NOMO-1 treated with DMSO at 0.1 percent for 48 hours (cell line): Measurements from ENCODE around the gene TLE3.
A peak's percentile ranks its signal among the peaks of the same experiment; 100 is the strongest.
"Not testable (repeated sequence)": the region's sequence is repeated elsewhere in the genome, so short reads cannot be mapped to it uniquely, and the experiment has no call there.

Source experiments
- DNase-seq: peaks from one replicate; lab custom pipeline; 2025; ENCODE audit not compliant: unreplicated experiment; lab: John Stamatoyannopoulos, UW

Gene TLE3

GRCh38 chr15:70126362-70126761 is 28.6 kb upstream of the TLE3 start:
- no peak for DNase-seq

GRCh38 chr15:70125605-70126004 is 27.9 kb upstream of the TLE3 start:
- no peak for DNase-seq

- no peak for DNase-seq
Observed at GRCh38 chr15:70121624-70122302, 24.0 kb upstream of the TLE3 start.

GRCh38 chr15:70120958-70121623 is 23.4 kb upstream of the TLE3 start:
- no peak for DNase-seq

- DNase-seq, result no peak
Observed at GRCh38 chr15:70119911-70120508, 22.3 kb upstream of the TLE3 start.

- DNase-seq, result no peak
Observed at GRCh38 chr15:70118599-70118998, 20.9 kb upstream of the TLE3 start.

- no peak for DNase-seq
Observed at GRCh38 chr15:70116317-70116716, 18.6 kb upstream of the TLE3 start.

GRCh38 chr15:70114221-70114620 is 16.5 kb upstream of the TLE3 start:
- DNase-seq, result no peak

- DNase-seq, result peak; percentile 65
Observed at GRCh38 chr15:70113304-70113700, 15.6 kb upstream of the TLE3 start.

GRCh38 chr15:70112572-70113303 is 15.0 kb upstream of the TLE3 start:
- DNase-seq, result not testable (repeated sequence)

GRCh38 chr15:70112074-70112395 is 14.3 kb upstream of the TLE3 start:
- no peak for DNase-seq

GRCh38 chr15:70111203-70112073 is 13.7 kb upstream of the TLE3 start:
- peak; percentile 34 for DNase-seq

- peak; percentile 17 for DNase-seq
Observed at GRCh38 chr15:70109978-70110377, 12.3 kb upstream of the TLE3 start.

- DNase-seq, result no peak
Observed at GRCh38 chr15:70109531-70109930, 11.8 kb upstream of the TLE3 start.

GRCh38 chr15:70103880-70104626 is 6.3 kb upstream of the TLE3 start:
- DNase-seq, result no peak

GRCh38 chr15:70102827-70103226 is 5.1 kb upstream of the TLE3 start:
- DNase-seq, result no peak

- peak; percentile 85 for DNase-seq
Observed at GRCh38 chr15:70101459-70102113, 3.9 kb upstream of the TLE3 start.

GRCh38 chr15:70100474-70101341 is 3.0 kb upstream of the TLE3 start:
- DNase-seq, result peak; percentile 50
